MV-4-11 (cell line): ENCODE measurements around the gene PGLYRP4.

ENCODE experiments used
- DNase-seq: peaks from one replicate; lab custom pipeline; 2025; lab: John Stamatoyannopoulos, UW

PGLYRP4 gene

DNA sequence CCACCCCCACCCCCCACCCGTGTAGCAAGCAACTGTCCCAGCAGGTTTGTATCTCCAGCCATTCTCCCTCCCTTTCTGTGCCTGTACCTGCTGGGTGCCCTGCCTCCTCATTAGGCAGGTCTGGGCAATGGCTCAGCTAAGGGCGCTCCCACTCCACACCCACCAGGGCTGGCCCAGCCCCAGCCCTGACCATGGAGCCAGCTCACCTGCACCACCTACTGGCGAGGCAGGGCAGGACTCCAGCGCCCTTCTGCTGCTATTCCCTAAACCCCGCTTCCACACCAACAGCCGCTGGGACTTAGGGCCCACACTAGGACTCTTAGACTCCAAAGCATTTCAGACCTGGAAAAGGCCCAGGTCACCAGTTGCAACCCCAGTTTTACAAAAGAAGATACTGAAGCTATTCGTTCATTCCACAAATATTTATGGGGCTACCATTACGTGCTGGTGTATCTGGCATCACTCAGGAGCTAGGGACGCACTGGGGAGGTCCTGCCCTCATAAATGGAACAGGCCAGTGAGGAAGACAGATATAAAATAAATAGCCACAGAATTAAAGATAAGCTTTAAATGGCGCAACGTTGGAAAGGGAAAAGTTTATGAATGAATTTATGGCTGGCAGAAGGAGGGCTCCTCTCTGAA lies 59.9 kb downstream of the PGLYRP4 start:
- DNase-seq: no peak
